ENCODE measurements around the gene STK4. TPM values are rescaled to one million over a fixed set of nuclear protein-coding genes. Genes with fewer than 3 reads are reported as not detected.

STK4 gene
- total RNA-seq, 1 experiment from 2014 or later, result 43.0 TPM

GRCh38 chr20:45090481-45090880, 124.2 kb downstream of the STK4 start:
- H3K27ac Mint-ChIP-seq, result no peak overlapping the region
- no peaks in the 10 kb centered on the region for H3K23me2 ChIP-seq (ENCODE audit: insufficient read length, low read depth, low read length, poor library complexity, severe bottlenecking)
- TF ChIP-seq, protein P1, sequence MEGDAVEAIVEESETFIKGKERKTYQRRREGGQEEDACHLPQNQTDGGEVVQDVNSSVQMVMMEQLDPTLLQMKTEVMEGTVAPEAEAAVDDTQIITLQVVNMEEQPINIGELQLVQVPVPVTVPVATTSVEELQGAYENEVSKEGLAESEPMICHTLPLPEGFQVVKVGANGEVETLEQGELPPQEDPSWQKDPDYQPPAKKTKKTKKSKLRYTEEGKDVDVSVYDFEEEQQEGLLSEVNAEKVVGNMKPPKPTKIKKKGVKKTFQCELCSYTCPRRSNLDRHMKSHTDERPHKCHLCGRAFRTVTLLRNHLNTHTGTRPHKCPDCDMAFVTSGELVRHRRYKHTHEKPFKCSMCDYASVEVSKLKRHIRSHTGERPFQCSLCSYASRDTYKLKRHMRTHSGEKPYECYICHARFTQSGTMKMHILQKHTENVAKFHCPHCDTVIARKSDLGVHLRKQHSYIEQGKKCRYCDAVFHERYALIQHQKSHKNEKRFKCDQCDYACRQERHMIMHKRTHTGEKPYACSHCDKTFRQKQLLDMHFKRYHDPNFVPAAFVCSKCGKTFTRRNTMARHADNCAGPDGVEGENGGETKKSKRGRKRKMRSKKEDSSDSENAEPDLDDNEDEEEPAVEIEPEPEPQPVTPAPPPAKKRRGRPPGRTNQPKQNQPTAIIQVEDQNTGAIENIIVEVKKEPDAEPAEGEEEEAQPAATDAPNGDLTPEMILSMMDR (conservative IDR thresholded peaks at IDR 0.05), result no peak
- H3K9ac ChIP-seq (ENCODE audit: extremely low read depth, insufficient read length, low read length), result no peak overlapping the region
- no peaks in the 10 kb centered on the region for H3K79me1 ChIP-seq (ENCODE audit: insufficient read depth, low read depth, low read length, poor library complexity, severe bottlenecking)
- H2BK120ac ChIP-seq (ENCODE audit: low read depth, low read length, poor library complexity, severe bottlenecking), result no peak overlapping the region
- peaks cover 7 to 9% of the 10 kb centered on the region in 2 experiments for H3K4me1 Mint-ChIP-seq
- H2BK5ac ChIP-seq (ENCODE audit: insufficient read length, low read length), result no peak overlapping the region
- H3K14ac ChIP-seq (ENCODE audit: insufficient read depth, low read length), result no peak overlapping the region
- no peaks in the 10 kb centered on the region for H3K4me1 ChIP-seq (ENCODE audit: insufficient read depth, low read length)
- H3K27ac ChIP-seq (ENCODE audit: insufficient read length, low read depth, low read length), result no peak overlapping the region
- H4K8ac ChIP-seq (replicated peaks; ENCODE audit: insufficient read length, low read depth, low read length), result no peak overlapping the region
- H3K23ac ChIP-seq (ENCODE audit: insufficient read length, low read depth, low read length), result no peak overlapping the region
- no peak overlapping the region for H4K5ac ChIP-seq (ENCODE audit: insufficient read length, low read depth, low read length)
- no peaks in the 10 kb centered on the region for H4K20me1 ChIP-seq (ENCODE audit: control insufficient read depth, insufficient read depth, insufficient read length)
- no peak overlapping the region for H3K4me3 Mint-ChIP-seq
- no peak for DNase-seq
- no peak overlapping the region for H2AK5ac ChIP-seq (ENCODE audit: insufficient read length, low read length)
- H3K79me2 ChIP-seq (ENCODE audit: insufficient read depth, low read length), result no peaks in the 10 kb centered on the region; the same call in 1 of the 2 replicates
- H2BK20ac ChIP-seq (ENCODE audit: low read depth, low read length, poor library complexity, severe bottlenecking), result no peak overlapping the region
- H3K9me3 ChIP-seq (ENCODE audit: control insufficient read depth, low read depth, low read length), result no peaks in the 10 kb centered on the region
- no peaks in the 10 kb centered on the region for H3K9me3 Mint-ChIP-seq
- H3K36me3 Mint-ChIP-seq (ENCODE audit: insufficient read depth in 1 of 3, low read depth in 3 of 3), result no peaks in the 10 kb centered on the region
- no peak overlapping the region for H3K4me2 ChIP-seq (ENCODE audit: insufficient read depth, insufficient read length, low read length)
- no peak overlapping the region for H3K56ac ChIP-seq (ENCODE audit: insufficient read length, low read depth, low read length)
- no peak overlapping the region for H2AFZ ChIP-seq (ENCODE audit: low read length)
- no peak overlapping the region for H2BK15ac ChIP-seq (ENCODE audit: low read depth, low read length)
- no peak overlapping the region for H4K91ac ChIP-seq (ENCODE audit: insufficient read length, low read depth, low read length)
- no peaks in the 10 kb centered on the region for H3K27me3 Mint-ChIP-seq (ENCODE audit: low read depth)
- H3K4ac ChIP-seq (ENCODE audit: low read depth, low read length), result no peak overlapping the region
- H3T11ph ChIP-seq (ENCODE audit: low read length), result no peak overlapping the region
- no CpG with 5 or more reads among the region's 3 CpGs for WGBS (ENCODE audit: extremely low coverage, insufficient read length, low lambda C conversion rate)
- H3K18ac ChIP-seq (ENCODE audit: insufficient read length, low read depth, low read length), result no peak overlapping the region
- no peaks in the 10 kb centered on the region for H3K27me3 ChIP-seq (ENCODE audit: insufficient read depth, low read length)
- H2BK12ac ChIP-seq (ENCODE audit: insufficient read length, low read depth, low read length), result no peak overlapping the region

All from H9 (cell line).